Left lung (tissue), 10 donors: ENCODE results near the gene OR1M1. TPM values are rescaled to one million over a fixed set of nuclear protein-coding genes. Genes with fewer than 3 reads are reported as not detected.
A peak's percentile ranks its signal among the peaks of the same experiment; 100 is the strongest.

Experiments
- ATAC-seq: fragments of 200-7000 bp; cut with Tn5 transposase; one replicate; pipeline ENCODE4 v1.9.1; 2020; ENCODE audit warnings: moderate library complexity
- DNase-seq, 4 donors: peaks; one replicate each; pipeline ENCODE4 v3.0.0-alpha.2; 2013 to 2020
- H3K27ac ChIP-seq, 2 donors: fragments of 200-600 bp; sonication (generic) in 1 of 2; one replicate each; pipeline versions ENCODE4 v1.5.0 to v1.8.0; 2020 to 2021
- H3K27me3 ChIP-seq, 2 donors: fragments of 200-600 bp; sonication (generic) in 1 of 2; one replicate each; pipeline versions ENCODE4 v1.5.0 to v1.8.0; 2020 to 2021
- H3K36me3 ChIP-seq, 2 donors: fragments of 200-600 bp; sonication (generic) in 1 of 2; one replicate each; pipeline versions ENCODE4 v1.5.0 to v1.8.0; 2020 to 2021
- H3K4me1 ChIP-seq, 2 donors: fragments of 200-600 bp; one replicate each; pipeline ENCODE4 v1.8.0; 2021
- H3K4me3 ChIP-seq, 2 donors: fragments of 200-600 bp; sonication (generic) in 1 of 2; one replicate each; pipeline versions ENCODE4 v1.5.0 to v1.8.0; 2020 to 2021; ENCODE audit warnings: mild to moderate bottlenecking in 1 of 2
- H3K9me3 ChIP-seq, 2 donors: fragments of 200-600 bp; sonication (generic) in 1 of 2; one replicate each; pipeline versions ENCODE4 v1.5.0 to v1.8.0; 2020 to 2021
- intact Hi-C, 2 donors: fragments of 100-400 bp; cut with DNase I; formaldehyde crosslinking; loops; one replicate each; pipeline versions ENCODE4 v1.11.2 to v1.14.2; 2022
- polyA plus RNA-seq, 6 donors: library from polyadenylated mRNA; unstranded; fragments of 120-200 nt; gene quantifications; one replicate each; pipeline ENCODE4 v1.2.1, GENCODE V29; 2013; ENCODE audit not compliant: insufficient read length in 6 of 6
- total RNA-seq, 2 donors: library from RNA; stranded (reverse); fragmentation: NEBNext Ultra II Directional; extraction: Animal tissue kit (Norgen Biotek cat#: 25700); gene quantifications; one replicate each; pipeline ENCODE4 v1.2.1, GENCODE V29; 2021
- TF ChIP-seq, protein P1 (sequence below), 2 donors: fragments of 200-600 bp; sonication (generic) in 1 of 2; IDR thresholded peaks; one replicate each; pipeline versions ENCODE4 v1.5.0 to v1.8.0; 2021; ENCODE audit warnings: antibody characterized with exemption in 2 of 2
- donor health status: DM: no; HTN: yes; CAD: no.
- donor health status: DM: no; HTN: no; CAD: no.

OR1M1 gene
- total and polyA plus RNA-seq, 8 donors = 0.09 to 0.13 (median 0.11) TPM; not detected in 4

DNA sequence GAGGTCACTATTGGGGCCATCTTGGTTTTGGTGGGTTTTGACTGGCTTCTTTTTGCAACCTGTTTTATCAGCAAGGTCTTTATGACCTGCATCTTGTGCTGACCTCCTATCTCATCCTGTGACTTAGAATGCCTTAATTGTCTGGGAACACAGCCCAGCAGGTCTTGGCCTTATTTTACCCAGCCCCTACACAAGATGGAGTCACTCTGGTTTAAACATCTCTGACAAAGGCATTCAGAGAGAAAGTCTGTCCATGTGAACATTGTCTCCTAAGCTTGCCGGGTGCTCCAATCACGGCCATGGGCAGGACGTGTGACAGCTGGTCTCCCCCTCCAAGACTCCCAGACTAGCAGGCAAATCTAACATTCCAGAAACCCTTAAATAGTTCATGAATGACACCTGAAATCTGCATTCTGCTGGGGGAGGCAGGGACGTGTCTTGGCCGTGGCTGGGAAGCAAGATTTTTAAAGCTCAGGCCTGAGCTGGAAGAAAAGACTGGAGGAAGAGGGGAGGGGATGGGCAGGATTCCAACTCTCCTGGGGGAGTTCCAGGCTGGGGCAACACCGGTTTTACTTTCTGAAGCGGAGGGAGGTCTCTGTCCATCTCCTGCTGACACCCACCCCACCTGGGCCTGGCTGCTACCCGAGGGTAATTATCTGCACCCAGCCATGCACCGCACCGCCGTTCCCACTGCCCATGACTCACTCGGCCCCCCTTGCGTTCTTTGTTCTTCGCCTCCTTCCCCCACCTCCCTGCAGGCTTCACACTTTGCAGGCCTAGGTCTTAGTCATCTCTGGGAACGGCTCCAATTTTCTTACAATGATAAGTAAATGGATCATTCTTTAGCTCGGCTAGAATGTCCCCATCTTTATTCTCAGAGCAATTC, 11.6 kb upstream of the OR1M1 start:
- TF ChIP-seq, protein P1, sequence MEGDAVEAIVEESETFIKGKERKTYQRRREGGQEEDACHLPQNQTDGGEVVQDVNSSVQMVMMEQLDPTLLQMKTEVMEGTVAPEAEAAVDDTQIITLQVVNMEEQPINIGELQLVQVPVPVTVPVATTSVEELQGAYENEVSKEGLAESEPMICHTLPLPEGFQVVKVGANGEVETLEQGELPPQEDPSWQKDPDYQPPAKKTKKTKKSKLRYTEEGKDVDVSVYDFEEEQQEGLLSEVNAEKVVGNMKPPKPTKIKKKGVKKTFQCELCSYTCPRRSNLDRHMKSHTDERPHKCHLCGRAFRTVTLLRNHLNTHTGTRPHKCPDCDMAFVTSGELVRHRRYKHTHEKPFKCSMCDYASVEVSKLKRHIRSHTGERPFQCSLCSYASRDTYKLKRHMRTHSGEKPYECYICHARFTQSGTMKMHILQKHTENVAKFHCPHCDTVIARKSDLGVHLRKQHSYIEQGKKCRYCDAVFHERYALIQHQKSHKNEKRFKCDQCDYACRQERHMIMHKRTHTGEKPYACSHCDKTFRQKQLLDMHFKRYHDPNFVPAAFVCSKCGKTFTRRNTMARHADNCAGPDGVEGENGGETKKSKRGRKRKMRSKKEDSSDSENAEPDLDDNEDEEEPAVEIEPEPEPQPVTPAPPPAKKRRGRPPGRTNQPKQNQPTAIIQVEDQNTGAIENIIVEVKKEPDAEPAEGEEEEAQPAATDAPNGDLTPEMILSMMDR (IDR thresholded peaks at IDR 0.05) = no peak
- Histone ChIP-seq H3K4me1 (no peaks in the 10 kb centered on the region), H3K4me3 (no peak overlapping the region), H3K27me3 (no peaks in the 10 kb centered on the region), H3K36me3 (no peaks in the 10 kb centered on the region), H3K9me3 (no peaks in the 10 kb centered on the region), H3K27ac (no peak overlapping the region)
- DNase-seq (peak; percentile 31 to 78 (median 71)), ATAC-seq (peak; percentile 93)
- intact Hi-C loops = loop anchor here in 1 of 2 donors (5.0 kb wide), 1 partner anchor 418 kb away; no protein-coding TSS in a partner anchor

DNA sequence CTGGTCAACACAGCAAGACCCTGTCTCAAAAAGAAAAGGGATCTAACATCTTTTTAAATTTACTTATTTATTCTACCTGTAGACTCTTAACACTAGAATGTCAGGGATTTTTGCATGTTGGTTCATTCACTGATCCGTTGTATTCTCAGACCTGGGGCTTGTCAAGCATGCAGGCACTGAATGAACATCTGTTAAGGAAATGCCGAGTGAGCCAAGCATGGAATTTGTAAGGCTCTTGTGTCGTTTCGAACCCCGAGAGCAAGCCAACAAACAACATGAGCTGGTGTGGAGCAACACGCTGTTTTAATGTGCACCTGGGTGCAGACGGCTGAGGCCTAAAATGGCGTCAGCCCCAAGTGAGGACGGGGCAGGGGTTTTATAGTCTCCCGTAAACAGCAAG, 10.0 kb upstream of the OR1M1 start:
- TF ChIP-seq, protein P1 (IDR thresholded peaks at IDR 0.05) = no peak
- Histone ChIP-seq H3K9me3 (no peaks in the 10 kb centered on the region), H3K4me1 (no peaks in the 10 kb centered on the region), H3K27ac (no peak overlapping the region), H3K27me3 (no peaks in the 10 kb centered on the region), H3K36me3 (no peaks in the 10 kb centered on the region), H3K4me3 (no peak overlapping the region)
- ATAC-seq (no peak), DNase-seq (no peak)
- intact Hi-C loops = loop anchor here in 1 of 2 donors (5.0 kb wide), 1 partner anchor 420 kb away; no protein-coding TSS in a partner anchor

DNA sequence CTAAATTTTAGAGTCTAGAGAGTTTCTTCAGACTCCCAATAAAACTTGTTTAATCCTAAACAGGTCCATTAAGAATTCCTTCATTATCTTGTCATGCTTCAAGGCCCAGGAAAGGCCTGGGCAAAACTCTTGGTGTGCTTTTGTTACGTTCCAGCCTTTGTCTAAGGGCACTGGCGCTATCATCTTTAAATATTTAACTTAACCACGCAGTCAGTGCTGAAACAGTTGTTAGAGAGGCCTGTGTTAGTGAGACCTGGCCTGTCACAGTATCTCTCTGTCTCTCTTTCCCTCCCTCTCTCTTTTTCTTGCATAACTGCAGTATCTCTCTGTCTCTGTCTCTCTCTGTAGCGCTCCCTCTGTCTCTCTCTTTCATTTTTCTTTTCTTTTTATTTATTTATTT, 8.2 kb upstream of the OR1M1 start:
- TF ChIP-seq, protein P1 (IDR thresholded peaks at IDR 0.05) = no peak
- intact Hi-C loops = loop anchor here in 1 of 2 donors (5.0 kb wide), 1 partner anchor 421 kb away; no protein-coding TSS in a partner anchor

DNA sequence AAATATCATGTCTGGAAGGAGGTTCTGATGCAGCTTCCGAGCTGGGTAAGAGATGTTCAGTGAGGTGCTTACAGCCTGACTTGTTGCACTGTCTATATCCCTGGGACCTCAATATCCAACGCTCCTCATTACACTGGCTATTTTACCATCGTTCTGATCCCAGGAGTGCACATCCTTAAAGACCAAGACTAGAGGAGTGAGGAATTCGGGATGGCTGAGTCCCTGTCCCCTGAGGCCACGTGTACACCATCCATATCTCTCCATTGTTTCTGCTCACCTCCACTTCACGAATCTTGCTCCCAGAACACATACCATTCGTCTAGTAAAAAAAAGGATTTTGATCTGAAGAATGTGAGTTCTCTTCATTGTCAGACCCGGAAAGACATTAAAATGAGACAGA, 20.5 kb downstream of the OR1M1 start, which contains the start of gene OR7G2:
Gene OR7G2 (minus strand): TSS at position 101 of the 400 bp plus-strand sequence. CDS start 4,232 bp downstream, outside the sequence.
- Histone ChIP-seq H3K4me3 (no peak within 1 kb of the TSS), H3K27ac (no peak within 1 kb of the TSS), H3K36me3 (no peaks in the 10 kb centered on the region), H3K4me1 (no peaks in the 10 kb centered on the region), H3K9me3 (no peaks in the 10 kb centered on the region), H3K27me3 (peaks cover 0 to 50% of the 10 kb centered on the region in 2 donors)
- ATAC-seq (no peak), DNase-seq (no peak)
- intact Hi-C loops = no loop called here
- TF ChIP-seq, protein P1 (IDR thresholded peaks at IDR 0.05) = no peak

More for the DNA sequence above, 8.2 kb upstream of the OR1M1 start:
- no peaks in the 10 kb centered on the region for H3K9me3 ChIP-seq
- no peak overlapping the region for H3K27ac ChIP-seq
- no peak for ATAC-seq
- no peak for DNase-seq
- H3K36me3 ChIP-seq = no peaks in the 10 kb centered on the region
- no peak overlapping the region for H3K4me3 ChIP-seq
- no peaks in the 10 kb centered on the region for H3K27me3 ChIP-seq
- no peaks in the 10 kb centered on the region for H3K4me1 ChIP-seq

DNA sequence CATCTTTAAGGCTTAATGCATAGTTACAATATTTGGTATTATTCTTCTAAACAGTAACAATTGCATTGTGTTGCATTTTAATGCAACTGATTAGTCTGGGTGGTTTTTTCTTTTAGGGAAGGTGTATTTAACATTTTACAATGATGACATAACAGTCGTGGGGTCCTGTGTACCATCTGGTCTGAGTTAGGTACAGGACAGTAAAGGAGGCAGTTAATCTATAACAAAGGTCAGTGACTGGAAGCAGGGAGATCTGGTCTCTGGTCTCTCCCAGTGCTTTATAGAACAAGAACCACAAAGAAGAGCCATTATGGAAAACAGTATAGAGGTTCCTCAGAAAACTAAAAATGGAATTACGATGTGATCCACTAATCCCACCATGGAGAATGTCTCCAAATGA, 23.1 kb downstream of the OR1M1 start:
- ATAC-seq = no peak

More for the DNA sequence above, 23.1 kb downstream of the OR1M1 start:
- Histone ChIP-seq H3K4me1 (no peaks in the 10 kb centered on the region), H3K9me3 (no peaks in the 10 kb centered on the region), H3K27ac (no peak overlapping the region), H3K36me3 (no peaks in the 10 kb centered on the region), H3K27me3 (peaks cover 0 to 53% of the 10 kb centered on the region in 2 donors), H3K4me3 (no peak overlapping the region)
- no peak for DNase-seq
- intact Hi-C loops = no loop called here
- TF ChIP-seq, protein P1 (IDR thresholded peaks at IDR 0.05) = no peak
